NT2/D1 (cell line): ENCODE data around the gene FBRSL1.

Experiments
- YY1 ChIP-seq: IDR thresholded peaks from 2 replicates; pipeline ENCODE4 v1.6.1; 2011; ENCODE audit not compliant: insufficient read length, insufficient read depth
- ZNF274 ChIP-seq: IDR thresholded peaks from 2 replicates; pipeline ENCODE4 v1.6.1; 2011; ENCODE audit warnings: mild to moderate bottlenecking, low read depth, low read length

DNA sequence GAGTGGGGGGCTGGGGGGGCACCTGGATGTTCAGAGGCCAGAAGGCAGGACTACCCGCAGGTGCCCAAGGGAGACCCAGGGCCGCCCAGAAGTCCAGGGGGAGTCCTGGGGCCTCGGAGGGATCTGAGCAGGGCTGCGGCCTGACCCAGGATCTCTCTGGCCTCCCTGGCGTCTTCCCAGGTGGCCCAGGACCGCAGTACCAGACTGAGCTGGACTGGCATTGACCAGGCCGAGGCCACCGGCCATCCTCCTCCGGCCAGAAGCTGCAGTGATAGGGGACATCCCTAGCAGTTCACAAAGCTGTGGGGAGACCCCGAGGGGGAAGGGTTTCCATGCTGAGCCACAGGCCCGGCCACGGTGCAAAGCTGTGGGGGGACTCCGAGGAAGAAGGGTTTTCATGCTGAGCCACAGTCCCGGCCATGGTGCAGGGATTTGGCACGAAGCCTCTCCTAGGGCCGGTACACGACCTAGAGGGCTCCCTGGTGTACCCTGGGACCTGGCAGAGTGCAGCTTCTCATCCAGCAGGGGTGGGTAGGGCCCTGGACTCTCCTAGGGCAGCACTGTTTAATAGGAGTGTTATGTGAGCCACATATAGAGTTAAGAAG, 24.4 kb downstream of the FBRSL1 start:
- TF ChIP-seq YY1 (no peak), ZNF274 (no peak)
